NCI-H2171 treated with DMSO at 0.1 percent for 48 hours (cell line): ENCODE results near the gene MKNK2.
A peak's percentile ranks its signal among the peaks of the same experiment; 100 is the strongest.

Experiments
- DNase-seq: peaks from one replicate; lab custom pipeline; 2025; lab: John Stamatoyannopoulos, UW

MKNK2 gene

GRCh38 chr19:2032296-2032941 is 18.6 kb downstream of the MKNK2 start:
- peak; percentile 84 for DNase-seq

GRCh38 chr19:2027361-2027760 is 23.7 kb downstream of the MKNK2 start:
- no peak for DNase-seq

- DNase-seq: no peak
Observed at GRCh38 chr19:2026770-2027169, 24.3 kb downstream of the MKNK2 start.

- no peak for DNase-seq
Observed at GRCh38 chr19:2022289-2022688, 28.8 kb downstream of the MKNK2 start.

GRCh38 chr19:2021453-2022140 is 29.4 kb downstream of the MKNK2 start:
- DNase-seq: no peak

GRCh38 chr19:2018752-2019151 is 32.3 kb downstream of the MKNK2 start:
- DNase-seq: no peak

- DNase-seq: peak; percentile 76
Observed at GRCh38 chr19:2016041-2016807, 34.8 kb downstream of the MKNK2 start.

- peak; percentile 56 for DNase-seq
Observed at GRCh38 chr19:2015608-2015950, 35.5 kb downstream of the MKNK2 start, which contains the start of gene BTBD2. Gene BTBD2, minus strand, starts transcription at chr19:2015714. Its CDS starts 11 bp downstream, at chr19:2015703.

- no peak for DNase-seq
Observed at GRCh38 chr19:2014731-2015607, 36.1 kb downstream of the MKNK2 start.

GRCh38 chr19:2014131-2014571 is 36.9 kb downstream of the MKNK2 start:
- DNase-seq: no peak

GRCh38 chr19:2013683-2013961 is 37.4 kb downstream of the MKNK2 start:
- DNase-seq: no peak

- DNase-seq: no peak
Observed at GRCh38 chr19:2012941-2013682, 37.9 kb downstream of the MKNK2 start.

GRCh38 chr19:2011169-2011568 is 39.9 kb downstream of the MKNK2 start:
- DNase-seq: no peak

GRCh38 chr19:2010135-2010668 is 40.8 kb downstream of the MKNK2 start:
- DNase-seq: no peak

- no peak for DNase-seq
Observed at GRCh38 chr19:2003874-2004273, 47.2 kb downstream of the MKNK2 start.

GRCh38 chr19:1999856-2000515 is 51.1 kb downstream of the MKNK2 start:
- DNase-seq: no peak

GRCh38 chr19:1998712-1999708 is 52.0 kb downstream of the MKNK2 start:
- DNase-seq: no peak

GRCh38 chr19:1997353-1998233 is 53.5 kb downstream of the MKNK2 start:
- DNase-seq: no peak
